HUES64 (cell line): ENCODE results near the gene PROX1. TPM values are rescaled to one million over a fixed set of nuclear protein-coding genes. Genes with fewer than 3 reads are reported as not detected.

ENCODE experiments used
- H3K27ac ChIP-seq: 2 replicates; pipeline ENCODE4 v1.7.0; 2013; ENCODE audit warnings: low read depth, low read length, inconsistent platforms
- H3K27me3 ChIP-seq: 2 replicates; pipeline ENCODE4 v1.6.1; 2013; ENCODE audit warnings: mild to moderate bottlenecking, low read length; ENCODE audit not compliant: insufficient read depth
- H3K36me3 ChIP-seq: 2 replicates; pipeline ENCODE4 v1.6.1; 2013; ENCODE audit warnings: mild to moderate bottlenecking, low read length; ENCODE audit not compliant: insufficient read depth
- H3K4me1 ChIP-seq: 2 replicates; pipeline ENCODE4 v1.6.1; 2013; ENCODE audit warnings: mild to moderate bottlenecking, low read length, moderate library complexity; ENCODE audit not compliant: insufficient read depth
- H3K4me3 ChIP-seq: 2 replicates; pipeline ENCODE4 v1.5.1; 2013; ENCODE audit warnings: mild to moderate bottlenecking, low read length, moderate library complexity
- H3K9ac ChIP-seq: 2 replicates; pipeline ENCODE4 v1.6.1; 2013; ENCODE audit warnings: mild to moderate bottlenecking, low read depth, low read length
- H3K9me3 ChIP-seq: 2 replicates; pipeline ENCODE4 v1.6.1; 2013; ENCODE audit warnings: low read depth, low read length; ENCODE audit not compliant: insufficient read depth
- WGBS: fragments of 150-250, 120-280 bp; methylation state at CpG from one replicate; pipeline ENCODE4 v1.1.7; 2013; ENCODE audit warnings: missing lambda C conversion rate; 5-methylcytosine and 5-hydroxymethylcytosine counted together
- polyA plus RNA-seq, 2 experiments: library from polyadenylated mRNA; stranded (reverse); fragments of 50-300 nt; gene quantifications; one replicate each; pipeline ENCODE4 v1.2.3, GENCODE V29; 2013

The PROX1 gene, protein sequence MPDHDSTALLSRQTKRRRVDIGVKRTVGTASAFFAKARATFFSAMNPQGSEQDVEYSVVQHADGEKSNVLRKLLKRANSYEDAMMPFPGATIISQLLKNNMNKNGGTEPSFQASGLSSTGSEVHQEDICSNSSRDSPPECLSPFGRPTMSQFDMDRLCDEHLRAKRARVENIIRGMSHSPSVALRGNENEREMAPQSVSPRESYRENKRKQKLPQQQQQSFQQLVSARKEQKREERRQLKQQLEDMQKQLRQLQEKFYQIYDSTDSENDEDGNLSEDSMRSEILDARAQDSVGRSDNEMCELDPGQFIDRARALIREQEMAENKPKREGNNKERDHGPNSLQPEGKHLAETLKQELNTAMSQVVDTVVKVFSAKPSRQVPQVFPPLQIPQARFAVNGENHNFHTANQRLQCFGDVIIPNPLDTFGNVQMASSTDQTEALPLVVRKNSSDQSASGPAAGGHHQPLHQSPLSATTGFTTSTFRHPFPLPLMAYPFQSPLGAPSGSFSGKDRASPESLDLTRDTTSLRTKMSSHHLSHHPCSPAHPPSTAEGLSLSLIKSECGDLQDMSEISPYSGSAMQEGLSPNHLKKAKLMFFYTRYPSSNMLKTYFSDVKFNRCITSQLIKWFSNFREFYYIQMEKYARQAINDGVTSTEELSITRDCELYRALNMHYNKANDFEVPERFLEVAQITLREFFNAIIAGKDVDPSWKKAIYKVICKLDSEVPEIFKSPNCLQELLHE
- 1.1 TPM for polyA plus RNA-seq (2013, experiment 1 of 2)
- polyA plus RNA-seq (2013, experiment 2 of 2) = 1.6 TPM

DNA sequence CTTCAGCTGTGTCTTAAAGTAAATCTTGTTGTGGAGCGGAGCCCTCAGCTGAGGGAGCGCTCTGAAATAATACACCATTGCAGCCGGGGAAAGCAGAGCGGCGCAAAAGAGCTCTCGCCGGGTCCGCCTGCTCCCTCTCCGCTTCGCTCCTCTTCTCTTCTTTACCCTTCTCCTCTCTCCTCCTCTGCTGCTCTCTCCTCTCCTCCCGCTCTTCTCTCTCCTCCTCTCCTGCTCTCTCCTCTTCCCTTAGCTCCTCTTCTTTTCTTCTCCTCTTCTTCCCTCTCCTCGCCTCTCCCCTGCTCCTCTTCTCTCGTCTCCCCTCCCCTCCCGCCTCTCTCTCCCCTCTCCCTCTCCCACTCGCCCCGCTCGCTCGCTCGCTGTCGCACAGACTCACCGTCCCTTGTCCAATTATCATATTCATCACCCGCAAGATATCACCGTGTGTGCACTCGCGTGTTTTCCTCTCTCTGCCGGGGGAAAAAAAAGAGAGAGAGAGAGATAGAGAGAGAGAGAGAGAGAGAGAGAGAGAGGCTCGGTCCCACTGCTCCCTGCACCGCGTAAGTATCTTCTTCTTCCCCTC is at the start of gene PROX1:
Gene PROX1 (plus strand): TSS at position 47 of the 580 bp plus-strand sequence. CDS start 8,563 bp downstream, outside the sequence.
- under 1% methylated on average over 21 of the region's 29 CpGs for WGBS
- H3K36me3 ChIP-seq = no peaks in the 10 kb centered on the region
- 0 out of 2 replicates have a peak within 1 kb of the TSS, but pooled peaks have one; percentile 2 for H3K9ac ChIP-seq
- H3K4me3 ChIP-seq = peak within 1 kb of the TSS; percentile 66
- peak within 1 kb of the TSS; percentile 17; the same call in 1 of the 2 replicates for H3K27ac ChIP-seq
- H3K27me3 ChIP-seq = peaks cover 88% of the 10 kb centered on the region
- H3K9me3 ChIP-seq = no peaks in the 10 kb centered on the region
- peaks cover 50% of the 10 kb centered on the region for H3K4me1 ChIP-seq

DNA sequence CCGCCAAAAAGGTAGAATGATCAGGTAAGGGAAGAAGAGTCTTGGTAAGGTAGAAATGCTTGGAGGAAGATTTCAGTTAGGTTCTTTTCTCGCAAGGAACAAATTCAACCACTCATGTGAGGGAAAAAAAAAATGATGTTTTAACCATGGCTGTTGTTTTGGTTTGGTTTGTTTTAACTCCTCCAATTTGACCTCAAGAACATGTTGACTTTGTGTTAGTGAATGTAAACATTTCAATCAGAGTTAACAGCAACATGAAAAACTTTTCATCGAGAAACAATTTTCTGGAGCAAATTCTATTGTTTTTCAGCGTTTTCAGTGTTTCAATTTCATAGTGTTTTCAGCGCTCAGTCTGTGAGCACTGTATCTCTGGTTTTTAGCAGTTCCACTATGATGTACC is 49.0 kb upstream of the PROX1 start:
- Histone ChIP-seq H3K36me3 (no peaks in the 10 kb centered on the region), H3K27ac (no peak overlapping the region), H3K9me3 (no peaks in the 10 kb centered on the region), H3K27me3 (no peaks in the 10 kb centered on the region), H3K9ac (no peak overlapping the region), H3K4me3 (no peak overlapping the region), H3K4me1 (0 out of 2 replicates have a peak, but pooled peaks cover 5% of the 10 kb centered on the region)
- 97% methylated on average over 5 of the region's 5 CpGs for WGBS

DNA sequence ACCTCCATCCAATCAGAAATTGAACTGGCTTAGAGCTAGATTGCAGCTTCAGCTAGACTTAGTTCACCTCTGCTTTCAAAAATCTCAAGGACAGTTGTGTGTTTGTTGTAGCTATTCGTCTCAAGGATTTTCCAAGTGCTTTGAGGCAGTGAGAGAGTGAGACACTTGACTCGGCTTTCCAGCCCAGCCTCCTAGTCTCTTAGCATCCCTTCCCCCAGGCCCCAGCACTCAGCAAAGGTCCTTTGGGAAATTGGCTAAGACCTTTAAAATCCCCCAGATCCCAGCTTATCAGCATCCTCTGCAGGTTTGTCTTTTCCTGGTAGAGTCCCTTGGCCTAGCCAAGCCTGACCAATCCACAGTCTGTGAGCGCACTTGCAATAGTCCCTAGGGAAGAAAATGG is 47.9 kb upstream of the PROX1 start:
- no peaks in the 10 kb centered on the region for H3K9me3 ChIP-seq
- H3K9ac ChIP-seq = no peak overlapping the region
- 0 out of 2 replicates have a peak, but pooled peaks cover 5% of the 10 kb centered on the region for H3K4me1 ChIP-seq
- no peak overlapping the region for H3K4me3 ChIP-seq
- WGBS = 97% methylated on average over 3 of the region's 3 CpGs
- H3K27me3 ChIP-seq = no peaks in the 10 kb centered on the region
- no peak overlapping the region for H3K27ac ChIP-seq
- H3K36me3 ChIP-seq = no peaks in the 10 kb centered on the region

DNA sequence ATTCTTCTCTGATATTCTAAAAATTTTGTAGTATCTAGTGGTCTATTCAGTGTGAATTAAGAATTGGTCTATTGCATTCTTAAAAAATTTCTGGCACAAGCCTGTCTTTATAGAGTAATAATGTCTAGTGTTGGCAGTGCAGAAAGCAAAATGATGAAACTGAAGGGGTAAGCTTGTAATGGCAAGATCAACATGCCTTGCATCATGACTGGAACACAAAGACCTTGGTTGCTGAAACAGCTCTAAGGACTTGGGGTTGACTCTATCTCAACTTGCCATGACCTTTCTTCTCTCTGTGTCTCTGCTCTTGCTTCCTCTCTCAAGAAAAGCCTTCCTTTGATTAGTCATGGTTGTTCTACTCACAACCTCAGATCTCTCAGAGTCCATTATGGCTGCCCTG is 46.8 kb upstream of the PROX1 start:
- Histone ChIP-seq H3K9me3 (no peaks in the 10 kb centered on the region), H3K4me3 (no peak overlapping the region), H3K9ac (no peak overlapping the region), H3K27me3 (no peaks in the 10 kb centered on the region), H3K36me3 (no peaks in the 10 kb centered on the region), H3K27ac (no peak overlapping the region), H3K4me1 (0 out of 2 replicates have a peak, but pooled peaks cover 5% of the 10 kb centered on the region)

DNA sequence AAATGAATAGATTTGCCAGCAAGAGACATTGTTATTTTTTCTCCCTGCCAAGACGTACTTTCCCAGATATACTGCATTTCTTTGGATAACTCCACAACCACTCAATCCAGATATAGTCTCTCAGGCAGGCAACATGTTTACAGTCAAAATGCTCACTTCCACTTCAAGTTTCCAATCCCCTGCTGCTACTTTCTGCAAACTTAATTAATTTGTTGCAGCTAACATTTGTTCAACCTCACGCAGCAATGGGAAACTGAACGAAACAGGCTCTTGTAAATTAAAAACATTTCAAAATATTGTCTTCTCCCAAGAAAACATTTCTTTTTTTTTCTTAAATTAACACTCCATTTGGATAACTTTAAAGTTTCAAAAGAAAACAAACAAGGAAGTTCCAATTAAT is 45.7 kb upstream of the PROX1 start:
- Histone ChIP-seq H3K27ac (no peak overlapping the region), H3K27me3 (no peaks in the 10 kb centered on the region), H3K4me3 (no peak overlapping the region), H3K4me1 (peaks cover 10% of the 10 kb centered on the region; the same call in 1 of the 2 replicates), H3K9ac (no peak overlapping the region), H3K9me3 (no peaks in the 10 kb centered on the region), H3K36me3 (no peaks in the 10 kb centered on the region)
- 92% methylated on average over 3 of the region's 3 CpGs for WGBS

DNA sequence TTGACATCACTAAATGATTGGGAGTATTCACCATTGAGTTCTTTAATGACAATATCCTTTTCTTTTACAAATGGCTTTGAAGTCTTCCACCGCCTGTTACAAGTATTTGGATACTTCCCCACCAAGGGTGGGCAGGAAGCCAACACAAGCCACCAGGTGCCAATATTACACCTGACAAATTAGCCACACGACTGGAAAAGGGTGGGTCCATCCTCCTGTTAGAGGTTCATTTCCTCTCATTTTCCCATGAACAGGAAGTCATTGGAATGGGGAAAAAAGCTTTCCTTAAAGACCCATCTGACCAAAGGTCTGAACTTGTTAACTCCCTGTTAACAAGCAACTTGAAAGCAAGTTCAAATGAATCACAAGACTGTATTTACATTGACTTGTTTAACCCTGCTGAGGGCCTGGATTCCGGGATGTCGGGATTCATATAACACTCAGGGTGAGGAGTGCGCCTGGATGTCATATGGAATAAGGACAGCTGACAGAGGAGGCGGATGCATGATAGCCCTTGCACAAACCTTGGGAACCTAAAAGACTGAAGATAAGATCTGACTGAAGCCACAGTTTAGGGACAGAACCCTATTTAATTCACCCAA is 40.5 kb upstream of the PROX1 start:
- Histone ChIP-seq H3K36me3 (no peaks in the 10 kb centered on the region), H3K4me1 (peaks cover 15% of the 10 kb centered on the region; the same call in 1 of the 2 replicates), H3K9me3 (no peaks in the 10 kb centered on the region), H3K4me3 (no peak overlapping the region), H3K27ac (no peak overlapping the region), H3K9ac (no peak overlapping the region), H3K27me3 (no peaks in the 10 kb centered on the region)
- 53% methylated on average over 6 of the region's 6 CpGs for WGBS

DNA sequence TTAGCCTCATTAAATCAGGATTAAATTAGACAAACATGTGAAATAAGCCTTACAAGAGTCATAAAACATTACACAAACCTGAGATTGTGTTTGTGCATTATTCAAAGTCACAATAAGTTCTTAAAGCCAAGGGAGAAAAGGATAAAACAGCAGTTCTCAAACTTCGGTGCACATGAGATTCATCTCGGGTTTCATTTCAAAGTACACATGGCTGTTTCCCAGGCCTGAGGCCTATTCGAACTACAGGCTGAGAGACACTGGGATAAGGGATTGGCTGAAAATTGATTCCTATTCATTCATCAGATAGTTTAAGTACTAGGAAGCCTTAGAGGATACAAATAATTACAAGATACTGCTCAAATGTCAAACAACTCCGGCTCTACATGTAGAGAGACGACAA is 35.9 kb upstream of the PROX1 start:
- Histone ChIP-seq H3K27ac (no peak overlapping the region), H3K27me3 (no peaks in the 10 kb centered on the region)
- 93% methylated on average over 5 of the region's 5 CpGs for WGBS

DNA sequence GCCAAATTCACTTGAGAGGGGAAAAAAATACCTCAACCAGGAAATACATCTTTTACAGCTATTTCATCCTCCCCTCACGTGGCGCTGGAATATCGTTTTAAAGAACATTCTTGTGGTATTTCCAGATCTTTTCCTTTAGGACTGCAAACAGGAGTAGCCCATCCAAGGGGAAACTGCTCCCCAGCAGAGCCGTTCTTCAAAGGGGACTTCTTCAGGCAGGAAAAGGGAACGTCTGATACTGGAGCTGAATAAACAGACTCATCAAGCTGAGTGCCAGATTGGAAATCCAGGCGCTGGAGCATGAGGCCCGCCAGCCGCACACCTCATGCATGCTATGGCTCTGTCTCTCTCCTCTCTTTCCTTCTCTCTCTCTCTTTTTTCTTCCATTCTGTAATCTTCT is 34.0 kb upstream of the PROX1 start:
- no peaks in the 10 kb centered on the region for H3K27me3 ChIP-seq
- H3K4me1 ChIP-seq = no peaks in the 10 kb centered on the region
- H3K27ac ChIP-seq = no peak overlapping the region
- H3K36me3 ChIP-seq = no peaks in the 10 kb centered on the region
- no peaks in the 10 kb centered on the region for H3K9me3 ChIP-seq
- H3K9ac ChIP-seq = no peak overlapping the region
- no peak overlapping the region for H3K4me3 ChIP-seq
- 96% methylated on average over 8 of the region's 8 CpGs for WGBS

More for the DNA sequence above, 35.9 kb upstream of the PROX1 start:
- H3K36me3 ChIP-seq = no peaks in the 10 kb centered on the region
- H3K9me3 ChIP-seq = no peaks in the 10 kb centered on the region
- no peak overlapping the region for H3K4me3 ChIP-seq
- H3K4me1 ChIP-seq = peaks cover 12% of the 10 kb centered on the region; the same call in 1 of the 2 replicates
- H3K9ac ChIP-seq = no peak overlapping the region

DNA sequence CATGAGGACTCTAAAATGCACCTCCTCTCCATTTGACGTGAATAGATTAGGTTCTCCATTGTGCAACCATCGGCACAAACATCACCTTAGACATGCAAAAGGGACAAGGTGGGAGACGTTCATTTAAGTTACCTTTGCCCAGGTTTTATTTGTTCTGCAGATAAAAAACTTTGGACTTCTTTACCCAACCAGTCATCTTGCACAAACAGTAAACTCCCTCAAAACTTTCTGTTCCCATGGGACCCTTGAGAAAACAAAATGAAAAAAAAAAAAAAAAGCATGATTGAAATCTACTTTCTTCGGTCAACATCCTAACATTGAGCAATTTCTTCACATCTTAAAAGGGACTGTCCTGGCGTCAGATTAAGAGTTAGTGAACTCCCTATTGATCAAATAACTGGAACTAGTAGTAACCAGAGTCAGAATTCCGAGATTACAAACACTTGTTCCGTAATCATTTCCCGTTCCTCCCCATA is 31.4 kb upstream of the PROX1 start:
- Histone ChIP-seq H3K4me3 (no peak overlapping the region), H3K4me1 (no peaks in the 10 kb centered on the region), H3K27ac (no peak overlapping the region), H3K27me3 (no peaks in the 10 kb centered on the region), H3K9me3 (no peaks in the 10 kb centered on the region), H3K36me3 (no peaks in the 10 kb centered on the region), H3K9ac (no peak overlapping the region)
- 90% methylated on average over 8 of the region's 8 CpGs for WGBS

DNA sequence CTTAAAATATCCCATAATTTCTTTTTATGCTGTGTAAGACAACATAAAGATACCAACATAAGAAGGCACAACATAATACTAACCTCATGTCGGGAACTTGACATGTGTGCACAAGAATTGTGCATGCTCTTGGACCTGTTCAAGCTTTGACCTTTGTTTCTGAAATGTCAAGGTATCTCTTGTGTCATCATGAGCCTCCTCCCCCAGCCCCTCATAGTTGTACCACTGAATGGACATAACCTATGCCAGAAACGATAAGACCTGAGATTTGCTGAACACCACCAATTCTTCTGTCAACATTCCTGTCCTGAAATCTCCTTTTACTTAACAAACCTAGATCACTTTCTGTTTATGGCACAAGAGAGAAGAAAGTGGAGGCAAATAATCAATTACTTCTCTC is 29.4 kb upstream of the PROX1 start:
- Histone ChIP-seq H3K9me3 (no peaks in the 10 kb centered on the region), H3K4me3 (no peak overlapping the region), H3K4me1 (no peaks in the 10 kb centered on the region), H3K27me3 (no peaks in the 10 kb centered on the region), H3K36me3 (no peaks in the 10 kb centered on the region), H3K9ac (no peak overlapping the region), H3K27ac (no peak overlapping the region)
- 95% methylated on average over 2 of the region's 2 CpGs for WGBS
